Astrocyte of the cerebellum (primary cell): ENCODE data around the gene RAB3A.
A peak's percentile ranks its signal among the peaks of the same experiment; 100 is the strongest.

Source experiments
- DNase-seq: peaks from one replicate; pipeline ENCODE4 v3.0.0-alpha.2; 2011; ENCODE audit warnings: low read depth
- H3K4me3 ChIP-seq: 2 replicates; pipeline ENCODE4 v1.5.1; 2011; ENCODE audit warnings: mild to moderate bottlenecking, low read depth, low read length, moderate library complexity
- in situ Hi-C: cut with HindIII; loops from 2 replicates; pipeline ENCODE4 v1.10.0; 2017; ENCODE audit warnings: low sequenced_read_pairs
- TF ChIP-seq, protein P1 (sequence below): IDR thresholded peaks from 2 replicates; pipeline ENCODE4 v1.5.1; 2012; ENCODE audit warnings: low read length, low read depth, moderate library complexity, mild to moderate bottlenecking; ENCODE audit errors: missing control alignments

Gene RAB3A, protein sequence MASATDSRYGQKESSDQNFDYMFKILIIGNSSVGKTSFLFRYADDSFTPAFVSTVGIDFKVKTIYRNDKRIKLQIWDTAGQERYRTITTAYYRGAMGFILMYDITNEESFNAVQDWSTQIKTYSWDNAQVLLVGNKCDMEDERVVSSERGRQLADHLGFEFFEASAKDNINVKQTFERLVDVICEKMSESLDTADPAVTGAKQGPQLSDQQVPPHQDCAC

DNA sequence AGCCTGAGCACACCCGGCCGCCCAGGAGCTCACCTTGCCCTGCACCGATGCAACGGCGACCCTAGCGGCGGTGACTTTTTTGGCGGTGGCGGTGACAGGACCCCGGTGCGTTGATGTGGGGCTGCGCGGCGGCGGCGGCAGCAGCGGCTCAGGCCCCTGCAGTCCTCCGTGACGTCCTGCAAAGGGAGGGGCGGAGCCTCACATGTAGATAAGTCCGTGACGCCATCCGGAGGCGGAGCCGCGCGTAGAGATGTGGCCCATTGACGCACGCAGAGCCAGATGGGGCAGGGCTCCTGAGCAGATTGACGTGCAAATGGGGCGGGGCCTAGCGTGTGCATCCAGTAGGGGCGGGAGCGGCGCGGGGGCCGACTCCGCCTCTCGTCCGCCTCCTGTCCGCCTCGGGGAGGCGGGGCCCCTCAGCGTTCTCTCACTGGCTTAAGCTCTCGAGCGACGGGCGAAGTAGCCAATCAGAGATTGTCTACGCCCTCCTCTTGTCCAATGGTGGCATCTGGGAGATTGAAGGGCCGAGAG lies at the start of gene RAB3A:
Gene RAB3A, minus strand, starts transcription at position 180 of the 531 bp plus-strand sequence. CDS start 1,302 bp downstream, outside the sequence.
- in situ Hi-C loops, result no loop called here
- H3K4me3 ChIP-seq, result peak within 1 kb of the TSS; percentile 71
- peak; percentile 100 for DNase-seq
- TF ChIP-seq, protein P1, sequence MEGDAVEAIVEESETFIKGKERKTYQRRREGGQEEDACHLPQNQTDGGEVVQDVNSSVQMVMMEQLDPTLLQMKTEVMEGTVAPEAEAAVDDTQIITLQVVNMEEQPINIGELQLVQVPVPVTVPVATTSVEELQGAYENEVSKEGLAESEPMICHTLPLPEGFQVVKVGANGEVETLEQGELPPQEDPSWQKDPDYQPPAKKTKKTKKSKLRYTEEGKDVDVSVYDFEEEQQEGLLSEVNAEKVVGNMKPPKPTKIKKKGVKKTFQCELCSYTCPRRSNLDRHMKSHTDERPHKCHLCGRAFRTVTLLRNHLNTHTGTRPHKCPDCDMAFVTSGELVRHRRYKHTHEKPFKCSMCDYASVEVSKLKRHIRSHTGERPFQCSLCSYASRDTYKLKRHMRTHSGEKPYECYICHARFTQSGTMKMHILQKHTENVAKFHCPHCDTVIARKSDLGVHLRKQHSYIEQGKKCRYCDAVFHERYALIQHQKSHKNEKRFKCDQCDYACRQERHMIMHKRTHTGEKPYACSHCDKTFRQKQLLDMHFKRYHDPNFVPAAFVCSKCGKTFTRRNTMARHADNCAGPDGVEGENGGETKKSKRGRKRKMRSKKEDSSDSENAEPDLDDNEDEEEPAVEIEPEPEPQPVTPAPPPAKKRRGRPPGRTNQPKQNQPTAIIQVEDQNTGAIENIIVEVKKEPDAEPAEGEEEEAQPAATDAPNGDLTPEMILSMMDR, result no peak

DNA sequence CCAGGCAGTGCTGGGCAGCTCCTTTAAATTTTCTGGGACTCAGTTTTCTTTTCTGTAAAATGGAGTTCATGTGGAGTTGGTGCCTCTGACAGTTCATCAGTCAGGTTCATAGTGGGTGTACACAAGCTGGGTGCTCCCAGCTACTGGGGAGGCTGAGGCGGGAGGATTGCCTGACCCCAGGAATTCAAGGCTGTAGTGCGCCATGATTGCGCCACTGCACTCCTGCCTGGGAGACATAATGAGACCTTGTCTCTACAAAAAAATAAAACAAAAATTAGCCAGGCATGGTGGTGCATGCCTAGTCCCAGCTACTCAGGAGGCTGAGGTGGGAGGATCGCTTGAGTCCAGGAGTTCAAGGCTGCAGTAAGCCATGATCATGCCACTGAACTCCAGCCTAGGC lies 49.3 kb upstream of the RAB3A start:
- TF ChIP-seq, protein P1, result no peak
- no peak for DNase-seq
- no peak overlapping the region for H3K4me3 ChIP-seq
- in situ Hi-C loops, result no loop called here

DNA sequence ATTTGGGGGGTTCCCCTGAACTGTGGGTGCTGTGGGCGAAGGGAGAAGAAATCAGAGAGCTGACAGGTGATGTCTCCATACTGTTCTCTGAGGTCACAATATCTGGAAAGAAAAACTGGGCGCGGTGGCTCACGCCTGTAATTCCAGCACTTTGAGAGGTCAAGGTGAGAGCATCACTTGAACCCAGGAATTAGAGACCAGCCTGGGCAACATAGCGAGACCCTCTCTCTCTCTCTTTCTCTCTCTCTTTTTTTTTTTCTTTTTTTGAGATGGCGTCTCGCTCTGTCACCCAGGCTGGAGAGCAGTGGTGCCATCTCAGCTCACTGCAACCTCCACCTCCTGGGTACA lies 48.5 kb upstream of the RAB3A start:
- no peak for DNase-seq
- in situ Hi-C loops, result no loop called here
- no peak overlapping the region for H3K4me3 ChIP-seq
- TF ChIP-seq, protein P1, result no peak

DNA sequence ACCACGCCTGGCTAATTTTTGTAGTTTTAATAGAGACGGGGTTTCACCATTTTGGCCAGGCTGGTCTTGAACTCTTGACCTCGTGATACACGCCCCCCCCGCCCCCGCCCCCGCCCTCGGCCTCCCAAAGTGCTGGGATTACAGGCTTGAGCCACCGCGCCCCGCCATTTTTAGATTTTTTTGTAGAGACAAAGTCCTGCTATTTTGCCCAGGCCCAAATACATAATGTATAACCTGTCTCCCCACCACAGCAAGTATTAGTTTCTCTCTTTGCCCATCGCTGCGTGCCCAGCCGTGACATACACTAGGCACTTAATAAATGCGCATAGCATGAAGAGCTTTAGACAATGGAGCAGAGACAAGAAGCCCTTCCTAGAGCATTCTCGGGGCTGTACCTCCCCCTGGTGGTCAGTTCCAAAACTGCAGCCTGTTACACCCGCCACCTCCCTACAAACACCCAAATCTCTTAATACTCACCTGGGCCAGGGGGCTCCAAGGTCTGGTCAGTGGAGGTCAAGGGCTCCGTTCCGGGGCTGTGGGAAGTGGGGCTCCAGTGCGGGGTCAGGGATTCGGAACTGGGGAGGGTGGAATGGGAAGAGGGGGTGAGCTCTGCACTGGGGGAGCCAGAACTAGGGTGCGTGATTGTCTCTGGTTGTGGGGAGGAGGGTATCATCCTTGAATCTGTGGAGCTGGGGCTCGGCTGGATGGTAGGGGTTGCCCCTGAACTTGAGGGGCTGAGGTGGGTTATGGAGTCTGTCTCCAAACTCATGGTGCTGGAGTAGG lies 47.9 kb upstream of the RAB3A start:
- H3K4me3 ChIP-seq, result no peak overlapping the region
- TF ChIP-seq, protein P1, result peak; percentile 90
- peak; percentile 35 for DNase-seq
- in situ Hi-C loops, result no loop called here

DNA sequence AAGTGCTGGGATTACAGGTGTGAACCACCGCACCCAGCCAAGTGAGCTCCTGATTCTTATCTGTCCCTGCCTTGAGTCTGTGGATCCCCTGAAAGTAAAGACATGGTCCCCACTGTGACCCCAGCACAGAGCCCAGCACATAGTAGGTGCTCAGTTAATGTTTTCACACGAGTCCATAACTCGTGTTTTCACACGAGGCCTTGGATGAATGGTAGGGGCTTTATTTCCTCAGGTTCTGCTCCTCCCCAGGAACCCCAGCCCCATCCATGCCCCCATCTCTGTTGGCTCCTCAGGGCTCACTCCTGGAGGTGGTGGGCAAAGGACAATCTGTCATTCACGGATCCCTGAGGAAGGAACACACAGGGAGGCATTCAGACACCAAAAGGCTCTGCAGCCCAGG lies 46.0 kb upstream of the RAB3A start:
- no peak overlapping the region for H3K4me3 ChIP-seq
- TF ChIP-seq, protein P1, result no peak
- in situ Hi-C loops, result no loop called here
- DNase-seq, result no peak

DNA sequence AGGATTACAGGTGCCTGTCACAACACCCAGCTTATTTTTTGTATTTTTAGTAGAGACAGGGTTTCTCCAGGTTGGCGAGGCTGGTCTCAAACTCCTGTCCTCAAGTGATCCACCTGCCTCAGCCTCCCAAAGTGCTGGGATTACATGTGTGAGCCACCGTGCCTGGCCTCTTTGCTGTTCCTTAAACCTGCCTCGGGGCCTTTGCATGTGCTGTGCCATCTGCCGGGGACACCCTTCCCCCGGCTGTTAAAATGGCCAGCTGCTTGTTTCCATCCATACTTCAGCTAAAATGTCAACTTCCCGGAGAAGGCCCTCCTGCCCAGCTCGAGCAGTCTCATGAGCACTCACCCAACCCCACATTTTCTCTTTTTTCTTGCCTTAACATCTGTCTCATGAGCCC lies 41.5 kb upstream of the RAB3A start:
- in situ Hi-C loops, result no loop called here
- TF ChIP-seq, protein P1, result no peak
- no peak for DNase-seq
- no peak overlapping the region for H3K4me3 ChIP-seq
